Measurements from ENCODE around the gene JSRP1.

JSRP1 gene

GRCh38 chr19:2246014-2246620, 10.1 kb downstream of the JSRP1 start:
- TF ChIP-seq CTCF (IDR thresholded peaks at IDR 0.05; ENCODE audit: control insufficient read depth, insufficient read depth, low read depth, low read length, missing control alignments) = no peak
- no peak for DNase-seq (ENCODE audit: low read depth)
- H3K4me3 ChIP-seq (ENCODE audit: control insufficient read depth, low read depth, low read length) = no peak overlapping the region

GRCh38 chr19:2245273-2245672, 10.9 kb downstream of the JSRP1 start:
- no peak for DNase-seq (ENCODE audit: low read depth)
- TF ChIP-seq CTCF (IDR thresholded peaks at IDR 0.05; ENCODE audit: control insufficient read depth, insufficient read depth, low read depth, low read length, missing control alignments) = no peak
- no peak overlapping the region for H3K4me3 ChIP-seq (ENCODE audit: control insufficient read depth, low read depth, low read length)

- H3K4me3 ChIP-seq (ENCODE audit: control insufficient read depth, low read depth, low read length) = no peak overlapping the region
- no peak for TF ChIP-seq CTCF (IDR thresholded peaks at IDR 0.05; ENCODE audit: control insufficient read depth, insufficient read depth, low read depth, low read length, missing control alignments)
- no peak for DNase-seq (ENCODE audit: low read depth)
Observed at GRCh38 chr19:2244486-2244885, 11.7 kb downstream of the JSRP1 start.

GRCh38 chr19:2244125-2244411, 12.1 kb downstream of the JSRP1 start:
- no peak for DNase-seq (ENCODE audit: low read depth)
- H3K4me3 ChIP-seq (ENCODE audit: control insufficient read depth, low read depth, low read length) = no peak overlapping the region
- TF ChIP-seq CTCF (IDR thresholded peaks at IDR 0.05; ENCODE audit: control insufficient read depth, insufficient read depth, low read depth, low read length, missing control alignments) = no peak

- H3K4me3 ChIP-seq (ENCODE audit: control insufficient read depth, low read depth, low read length) = no peak overlapping the region
- no peak for TF ChIP-seq CTCF (IDR thresholded peaks at IDR 0.05; ENCODE audit: control insufficient read depth, insufficient read depth, low read depth, low read length, missing control alignments)
- DNase-seq (ENCODE audit: low read depth) = no peak
Observed at GRCh38 chr19:2243274-2244124, 12.7 kb downstream of the JSRP1 start.

- TF ChIP-seq CTCF (IDR thresholded peaks at IDR 0.05; ENCODE audit: control insufficient read depth, insufficient read depth, low read depth, low read length, missing control alignments) = no peak
- DNase-seq (ENCODE audit: low read depth) = no peak
- H3K4me3 ChIP-seq (ENCODE audit: control insufficient read depth, low read depth, low read length) = no peak overlapping the region
Observed at GRCh38 chr19:2242816-2243215, 13.4 kb downstream of the JSRP1 start.

All from AG09309 (cell line).